ENCODE results near the gene LAYN. TPM values are rescaled to one million over a fixed set of nuclear protein-coding genes. Genes with fewer than 3 reads are reported as not detected.

LAYN gene
- total RNA-seq, 4 donors from 2014 or later = 36.4 to 64.5 (median 49.3) TPM

DNA sequence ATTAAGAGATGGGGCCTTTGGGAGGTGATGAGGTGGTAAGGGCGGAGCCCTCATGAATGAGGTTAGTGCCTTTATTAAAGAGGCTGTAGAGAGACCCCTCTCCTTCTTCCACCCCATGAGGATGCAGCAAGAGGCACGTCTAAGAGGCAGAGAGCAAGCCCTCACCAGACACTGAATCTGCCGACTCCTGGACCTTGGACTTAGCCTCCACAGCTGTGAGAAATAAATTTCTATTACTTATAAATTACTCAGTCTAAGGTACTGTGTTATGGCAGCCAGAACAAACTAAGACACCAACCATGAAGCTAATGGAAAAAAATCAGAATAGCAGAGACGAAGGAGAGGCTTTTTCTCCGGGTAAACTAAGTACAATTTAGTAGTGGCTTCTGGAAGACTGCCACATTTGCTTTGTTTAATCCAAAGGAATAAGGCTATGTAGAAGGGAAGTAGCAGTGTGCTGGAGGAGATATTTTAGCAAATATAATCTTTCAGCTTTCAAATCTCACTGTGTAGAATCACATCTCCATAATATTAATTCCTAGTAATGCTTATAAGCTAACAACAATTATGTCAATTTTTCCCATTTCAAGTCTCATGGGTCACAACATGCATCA, 49.5 kb downstream of the LAYN start:
- H3K4me1 ChIP-seq = no peaks in the 10 kb centered on the region
- DNase-seq = no peak
- no peaks in the 10 kb centered on the region for H3K27me3 ChIP-seq
- WGBS, 2 donors = 65 to 76% methylated on average over 5 of the region's 5 CpGs
- no peak overlapping the region for H3K4me3 ChIP-seq (replicated peaks in 1 of 3)
- H3K27ac ChIP-seq = no peak overlapping the region
- intact Hi-C loops (cut with DNase I) = no loop called here
- TF ChIP-seq, protein P1, sequence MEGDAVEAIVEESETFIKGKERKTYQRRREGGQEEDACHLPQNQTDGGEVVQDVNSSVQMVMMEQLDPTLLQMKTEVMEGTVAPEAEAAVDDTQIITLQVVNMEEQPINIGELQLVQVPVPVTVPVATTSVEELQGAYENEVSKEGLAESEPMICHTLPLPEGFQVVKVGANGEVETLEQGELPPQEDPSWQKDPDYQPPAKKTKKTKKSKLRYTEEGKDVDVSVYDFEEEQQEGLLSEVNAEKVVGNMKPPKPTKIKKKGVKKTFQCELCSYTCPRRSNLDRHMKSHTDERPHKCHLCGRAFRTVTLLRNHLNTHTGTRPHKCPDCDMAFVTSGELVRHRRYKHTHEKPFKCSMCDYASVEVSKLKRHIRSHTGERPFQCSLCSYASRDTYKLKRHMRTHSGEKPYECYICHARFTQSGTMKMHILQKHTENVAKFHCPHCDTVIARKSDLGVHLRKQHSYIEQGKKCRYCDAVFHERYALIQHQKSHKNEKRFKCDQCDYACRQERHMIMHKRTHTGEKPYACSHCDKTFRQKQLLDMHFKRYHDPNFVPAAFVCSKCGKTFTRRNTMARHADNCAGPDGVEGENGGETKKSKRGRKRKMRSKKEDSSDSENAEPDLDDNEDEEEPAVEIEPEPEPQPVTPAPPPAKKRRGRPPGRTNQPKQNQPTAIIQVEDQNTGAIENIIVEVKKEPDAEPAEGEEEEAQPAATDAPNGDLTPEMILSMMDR (IDR thresholded peaks at IDR 0.05) = no peak
- no peak for TF ChIP-seq POLR2A (IDR thresholded peaks at IDR 0.05)
- H3K9me3 ChIP-seq = no peaks in the 10 kb centered on the region
- H3K36me3 ChIP-seq = no peaks in the 10 kb centered on the region

DNA sequence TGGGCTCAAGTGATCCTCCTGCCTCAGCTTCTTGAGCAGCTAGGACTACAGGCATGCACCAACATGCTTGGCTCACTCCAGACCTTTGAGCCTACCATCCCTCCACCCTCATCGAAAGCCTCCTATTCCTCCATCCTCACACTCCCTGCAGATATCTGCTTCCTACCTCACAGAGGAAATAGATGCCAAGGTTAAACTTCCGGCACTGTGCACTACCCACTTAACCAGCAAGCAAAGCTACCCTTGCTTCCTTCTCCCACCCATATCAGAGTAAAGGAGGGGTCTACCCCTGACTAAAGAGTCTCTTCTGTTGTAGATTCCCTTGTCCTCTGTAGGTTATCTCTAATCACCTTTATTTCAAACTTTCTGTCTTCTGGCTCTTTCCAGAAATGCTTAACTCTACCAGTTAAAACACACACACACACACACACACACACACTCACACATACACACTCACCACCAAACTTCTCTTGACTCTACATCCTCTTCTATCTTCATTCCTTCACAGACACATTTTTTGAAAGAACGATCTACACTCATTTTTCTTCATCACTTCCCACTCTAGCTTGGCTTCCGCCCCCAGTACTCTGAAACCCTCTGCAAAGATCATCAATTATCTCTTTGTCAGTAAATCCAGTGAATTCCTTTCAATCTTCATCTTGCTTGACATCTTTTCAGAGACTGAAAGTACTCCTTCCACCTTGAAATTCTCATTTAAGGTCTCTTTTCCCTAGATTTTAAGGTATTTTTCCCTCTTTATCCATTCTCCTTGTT, 50.9 kb downstream of the LAYN start:
- WGBS, 2 donors = 88 to 89% methylated on average over 4 of the region's 4 CpGs
- Histone ChIP-seq H3K9me3 (no peaks in the 10 kb centered on the region), H3K4me1 (no peaks in the 10 kb centered on the region), H3K36me3 (no peaks in the 10 kb centered on the region), H3K27me3 (no peaks in the 10 kb centered on the region), H3K27ac (no peak overlapping the region), H3K4me3 (replicated peaks in 1 of 3) (no peak overlapping the region)
- intact Hi-C loops (cut with DNase I) = no loop called here
- no peak for DNase-seq
- TF ChIP-seq POLR2A (IDR thresholded peaks at IDR 0.05) = no peak
- TF ChIP-seq, protein P1 (IDR thresholded peaks at IDR 0.05) = no peak

DNA sequence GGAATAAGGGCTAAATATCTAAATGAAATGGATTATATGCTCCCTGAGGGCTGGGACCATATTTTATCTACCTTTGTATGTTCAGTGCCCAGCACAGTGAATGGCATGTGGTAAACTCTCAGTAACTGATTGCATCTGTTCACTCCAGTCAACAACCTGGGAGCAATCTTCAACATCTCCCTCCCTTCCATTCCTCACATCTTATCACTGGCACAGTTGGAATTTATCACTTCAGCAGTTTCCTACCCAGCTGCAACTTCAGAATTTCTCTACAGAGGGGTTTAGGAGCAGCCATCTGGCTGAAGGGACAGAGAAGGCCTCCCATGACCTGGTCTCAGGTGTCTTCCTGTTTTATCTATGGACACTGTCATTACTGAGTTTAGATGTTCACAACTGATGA, 52.0 kb downstream of the LAYN start:
- TF ChIP-seq, protein P1 (IDR thresholded peaks at IDR 0.05) = no peak
- no peak for TF ChIP-seq POLR2A (IDR thresholded peaks at IDR 0.05)
- intact Hi-C loops (cut with DNase I) = no loop called here
- Histone ChIP-seq H3K4me3 (replicated peaks in 1 of 3) (no peak overlapping the region), H3K9me3 (no peaks in the 10 kb centered on the region), H3K27me3 (no peaks in the 10 kb centered on the region), H3K27ac (no peak overlapping the region), H3K4me1 (no peaks in the 10 kb centered on the region), H3K36me3 (no peaks in the 10 kb centered on the region)
- DNase-seq = no peak

DNA sequence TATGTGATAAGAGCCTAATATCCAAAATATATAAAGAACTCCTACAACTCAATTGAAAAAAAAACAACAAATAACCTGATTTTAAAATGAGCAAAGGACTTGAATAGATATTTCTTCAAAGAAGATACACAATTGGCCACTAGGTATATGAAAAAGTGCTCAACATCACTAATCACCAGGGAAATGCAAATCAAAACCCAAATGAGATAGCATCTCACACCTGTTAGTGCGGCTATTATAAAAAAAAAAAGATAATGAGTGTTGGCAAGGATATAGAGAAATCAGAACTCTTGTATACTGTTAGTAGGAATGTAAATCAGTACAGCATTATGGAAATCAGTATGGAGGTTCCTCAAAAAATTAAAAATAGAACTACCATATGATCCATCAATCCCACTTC, 55.8 kb downstream of the LAYN start:
- WGBS, 2 donors = 94 to 98% methylated on average over 1 of the region's 1 CpG
- TF ChIP-seq, protein P1 (IDR thresholded peaks at IDR 0.05) = no peak
- no peak for TF ChIP-seq POLR2A (IDR thresholded peaks at IDR 0.05)
- Histone ChIP-seq H3K9me3 (no peaks in the 10 kb centered on the region), H3K27me3 (no peaks in the 10 kb centered on the region), H3K4me3 (replicated peaks in 1 of 3) (no peak overlapping the region), H3K36me3 (no peaks in the 10 kb centered on the region), H3K27ac (no peak overlapping the region), H3K4me1 (no peaks in the 10 kb centered on the region)
- intact Hi-C loops (cut with DNase I) = no loop called here
- no peak for DNase-seq

DNA sequence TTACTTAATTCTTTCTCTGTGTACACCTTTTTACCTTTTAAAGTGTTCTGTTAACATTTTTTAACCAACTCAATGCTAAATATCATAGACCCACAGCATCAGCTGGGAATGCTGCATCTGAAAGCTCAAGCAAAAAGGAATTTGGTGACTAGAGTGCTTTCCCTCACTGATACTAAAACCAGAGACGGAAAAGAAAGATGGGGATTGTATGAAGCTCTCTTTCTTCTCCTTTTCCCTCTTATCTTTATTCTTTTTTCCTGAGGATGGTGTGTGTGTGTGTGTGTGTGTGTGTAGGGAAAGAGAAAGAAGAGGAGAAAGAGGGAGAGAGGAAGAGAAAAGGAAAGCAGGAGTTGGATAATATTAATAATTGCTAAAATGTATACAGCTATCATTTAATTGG, 57.6 kb downstream of the LAYN start:
- Histone ChIP-seq H3K27me3 (no peaks in the 10 kb centered on the region), H3K4me1 (peaks cover 0 to 4% of the 10 kb centered on the region in 2 donors), H3K4me3 (replicated peaks in 1 of 3) (no peak overlapping the region), H3K36me3 (no peaks in the 10 kb centered on the region), H3K9me3 (no peaks in the 10 kb centered on the region), H3K27ac (no peak overlapping the region)
- 57 to 70% methylated on average over 1 of the region's 1 CpG for WGBS, 2 donors
- intact Hi-C loops (cut with DNase I) = no loop called here
- TF ChIP-seq, protein P1 (IDR thresholded peaks at IDR 0.05) = no peak
- no peak for TF ChIP-seq POLR2A (IDR thresholded peaks at IDR 0.05)
- DNase-seq = no peak
